GM20000 (cell line): ENCODE data around the gene GPNMB.

Source experiments
- DNase-seq: peaks from one replicate; pipeline ENCODE4 v3.0.0; 2012; ENCODE audit warnings: low spot score
- CTCF ChIP-seq: IDR thresholded peaks from 2 replicates; pipeline ENCODE4 v1.5.1; 2012; ENCODE audit warnings: mild to moderate bottlenecking, control low read depth; ENCODE audit errors: extremely low read depth, missing control alignments

Gene GPNMB

GRCh38 chr7:23242321-23242720, 4.3 kb upstream of the GPNMB start:
- DNase-seq, result peak; percentile 47
- no peak for TF ChIP-seq CTCF

- no peak for TF ChIP-seq CTCF
- no peak for DNase-seq
These were observed 3.6 kb upstream of the GPNMB start for GRCh38 chr7:23242935-23243334.

- DNase-seq, result no peak
- TF ChIP-seq CTCF, result no peak
These were observed 549 bp downstream of the GPNMB start for GRCh38 chr7:23247046-23247602.

- DNase-seq, result peak; percentile 49
- no peak for TF ChIP-seq CTCF
These were observed 1.2 kb downstream of the GPNMB start for GRCh38 chr7:23247603-23248335.

- no peak for DNase-seq
- TF ChIP-seq CTCF, result no peak
These were observed 2.9 kb downstream of the GPNMB start for GRCh38 chr7:23249486-23249885.

- no peak for DNase-seq
- TF ChIP-seq CTCF, result no peak
These were observed 7.6 kb downstream of the GPNMB start for GRCh38 chr7:23254051-23254681.

GRCh38 chr7:23256731-23257130, 10.2 kb downstream of the GPNMB start:
- no peak for DNase-seq
- no peak for TF ChIP-seq CTCF
